Neural progenitor cell (in vitro differentiated cells): ENCODE results near the gene F7. TPM values are rescaled to one million over a fixed set of nuclear protein-coding genes. Genes with fewer than 3 reads are reported as not detected.

Source experiments
- DNase-seq: peaks from one replicate; pipeline ENCODE4 v3.0.0-alpha.2; 2016; ENCODE audit warnings: low spot score
- H2AFZ ChIP-seq: fragments of 200-600 bp; sonication (generic); replicated peaks from 2 replicates; pipeline ENCODE4 v1.6.1; 2016; ENCODE audit warnings: antibody characterized with exemption
- H3F3A ChIP-seq: fragments of 200-600 bp; sonication (generic); 2 replicates; pipeline ENCODE4 v1.6.1; 2016; ENCODE audit warnings: antibody characterized with exemption, low read depth
- H3K27ac ChIP-seq: fragments of 200-600 bp; sonication (generic); 2 replicates; pipeline ENCODE4 v1.5.1; 2016; ENCODE audit warnings: mild to moderate bottlenecking
- H3K27me3 ChIP-seq: fragments of 200-600 bp; sonication (generic); 2 replicates; pipeline ENCODE4 v1.6.1; 2016; ENCODE audit warnings: mild to moderate bottlenecking, moderate library complexity
- H3K36me3 ChIP-seq: fragments of 200-600 bp; sonication (generic); 2 replicates; pipeline ENCODE4 v1.5.1; 2016
- H3K4me1 ChIP-seq: fragments of 200-600 bp; sonication (generic); 2 replicates; pipeline ENCODE4 v1.6.1; 2016; ENCODE audit warnings: mixed run types
- H3K4me2 ChIP-seq: fragments of 200-600 bp; sonication (generic); 2 replicates; pipeline ENCODE4 v1.6.1; 2016
- H3K4me3 ChIP-seq: fragments of 200-600 bp; sonication (generic); 2 replicates; pipeline ENCODE4 v1.5.1; 2016
- H3K79me2 ChIP-seq: fragments of 200-600 bp; sonication (generic); 2 replicates; pipeline ENCODE4 v1.6.1; 2016; ENCODE audit warnings: low read depth
- H3K9ac ChIP-seq: fragments of 200-600 bp; sonication (generic); 2 replicates; pipeline ENCODE4 v1.6.1; 2016
- H3K9me3 ChIP-seq: fragments of 200-600 bp; sonication (generic); 2 replicates; pipeline ENCODE4 v1.5.1; 2016; ENCODE audit warnings: low read depth
- H4K20me1 ChIP-seq: fragments of 200-600 bp; sonication (generic); 2 replicates; pipeline ENCODE4 v1.6.1; 2016; ENCODE audit warnings: low read depth
- H3K27ac Mint-ChIP-seq: 3 replicates; pipeline ENCODE4 v1.8.0; 2021; ENCODE audit warnings: mixed read lengths
- H3K27me3 Mint-ChIP-seq: 2 replicates; pipeline ENCODE4 v1.8.0; 2022; ENCODE audit warnings: low read depth, mild to moderate bottlenecking, inconsistent platforms, moderate library complexity, mixed read lengths; ENCODE audit not compliant: insufficient read depth
- H3K36me3 Mint-ChIP-seq: 3 replicates; pipeline ENCODE4 v1.8.0; 2021; ENCODE audit warnings: mixed read lengths
- H3K4me1 Mint-ChIP-seq: 3 replicates; pipeline ENCODE4 v1.8.0; 2021; ENCODE audit warnings: mixed read lengths
- H3K4me3 Mint-ChIP-seq: 3 replicates; pipeline ENCODE4 v1.8.0; 2021; ENCODE audit warnings: mild to moderate bottlenecking, moderate library complexity, mixed read lengths
- H3K9me3 Mint-ChIP-seq: 3 replicates; pipeline ENCODE4 v1.8.0; 2020; ENCODE audit warnings: mixed read lengths
- EZH2 ChIP-seq: fragments of 200-600 bp; sonication (generic); IDR thresholded peaks from 2 replicates; pipeline ENCODE4 v1.6.1; 2017; ENCODE audit warnings: antibody characterized with exemption, mild to moderate bottlenecking, moderate library complexity
- EZH2phosphoT487 ChIP-seq: fragments of 200-600 bp; sonication (generic); IDR thresholded peaks from 2 replicates; pipeline ENCODE4 v1.6.1; 2017; ENCODE audit warnings: antibody characterized with exemption
- total RNA-seq: library from RNA; depleted of rRNA; stranded (reverse); fragments of >200 nt; gene quantifications from 2 replicates; pipeline ENCODE4 v1.2.3, GENCODE V29; 2015; ENCODE audit warnings: low replicate concordance
- TF ChIP-seq, protein P1 (sequence below): fragments of 200-600 bp; sonication (generic); IDR thresholded peaks from 2 replicates; pipeline ENCODE4 v1.5.1; 2017; ENCODE audit warnings: antibody characterized with exemption, mild to moderate bottlenecking

Gene F7
- total RNA-seq, 1 donor from 2014 or later = not detected

GRCh38 chr13:113119166-113119821 lies 13.7 kb downstream of the F7 start:
- DNase-seq = no peak
- H3K27me3 ChIP-seq = no peaks in the 10 kb centered on the region
- no peaks in the 10 kb centered on the region for H3K36me3 ChIP-seq
- no peak overlapping the region for H3K27ac ChIP-seq
- H3K27ac Mint-ChIP-seq = peak overlapping the region; percentile 44
- no peaks in the 10 kb centered on the region for H3K9me3 ChIP-seq
- H3K4me1 Mint-ChIP-seq = peaks cover 21% of the 10 kb centered on the region
- no peaks in the 10 kb centered on the region for H3K79me2 ChIP-seq
- H3K36me3 Mint-ChIP-seq = no peaks in the 10 kb centered on the region
- peaks cover 9% of the 10 kb centered on the region for H3F3A ChIP-seq
- peaks cover 4% of the 10 kb centered on the region for H3K27me3 Mint-ChIP-seq
- H3K4me1 ChIP-seq = peaks cover 10% of the 10 kb centered on the region
- no peak overlapping the region for H2AFZ ChIP-seq
- no peak overlapping the region for H3K4me2 ChIP-seq
- H3K4me3 ChIP-seq = no peak overlapping the region
- H3K4me3 Mint-ChIP-seq = no peak overlapping the region
- TF ChIP-seq, protein P1, sequence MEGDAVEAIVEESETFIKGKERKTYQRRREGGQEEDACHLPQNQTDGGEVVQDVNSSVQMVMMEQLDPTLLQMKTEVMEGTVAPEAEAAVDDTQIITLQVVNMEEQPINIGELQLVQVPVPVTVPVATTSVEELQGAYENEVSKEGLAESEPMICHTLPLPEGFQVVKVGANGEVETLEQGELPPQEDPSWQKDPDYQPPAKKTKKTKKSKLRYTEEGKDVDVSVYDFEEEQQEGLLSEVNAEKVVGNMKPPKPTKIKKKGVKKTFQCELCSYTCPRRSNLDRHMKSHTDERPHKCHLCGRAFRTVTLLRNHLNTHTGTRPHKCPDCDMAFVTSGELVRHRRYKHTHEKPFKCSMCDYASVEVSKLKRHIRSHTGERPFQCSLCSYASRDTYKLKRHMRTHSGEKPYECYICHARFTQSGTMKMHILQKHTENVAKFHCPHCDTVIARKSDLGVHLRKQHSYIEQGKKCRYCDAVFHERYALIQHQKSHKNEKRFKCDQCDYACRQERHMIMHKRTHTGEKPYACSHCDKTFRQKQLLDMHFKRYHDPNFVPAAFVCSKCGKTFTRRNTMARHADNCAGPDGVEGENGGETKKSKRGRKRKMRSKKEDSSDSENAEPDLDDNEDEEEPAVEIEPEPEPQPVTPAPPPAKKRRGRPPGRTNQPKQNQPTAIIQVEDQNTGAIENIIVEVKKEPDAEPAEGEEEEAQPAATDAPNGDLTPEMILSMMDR = no peak
- TF ChIP-seq EZH2phosphoT487 (no peak), EZH2 (no peak)
- no peaks in the 10 kb centered on the region for H4K20me1 ChIP-seq
- H3K9me3 Mint-ChIP-seq = no peaks in the 10 kb centered on the region
- no peak overlapping the region for H3K9ac ChIP-seq

DNA sequence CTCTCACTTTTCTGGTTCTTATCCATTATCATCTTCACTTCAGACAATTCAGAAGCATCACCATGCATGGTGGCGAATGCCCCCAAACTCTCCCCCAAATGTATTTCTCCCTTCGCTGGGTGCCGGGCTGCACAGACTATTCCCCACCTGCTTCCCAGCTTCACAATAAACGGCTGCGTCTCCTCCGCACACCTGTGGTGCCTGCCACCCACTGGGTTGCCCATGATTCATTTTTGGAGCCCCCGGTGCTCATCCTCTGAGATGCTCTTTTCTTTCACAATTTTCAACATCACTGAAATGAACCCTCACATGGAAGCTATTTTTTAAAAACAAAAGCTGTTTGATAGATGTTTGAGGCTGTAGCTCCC lies 14.2 kb downstream of the F7 start:
- no peaks in the 10 kb centered on the region for H3K27me3 ChIP-seq
- H3K27ac ChIP-seq = no peak overlapping the region
- no peaks in the 10 kb centered on the region for H3K9me3 ChIP-seq
- Mint-ChIP-seq H3K27ac (no peak overlapping the region), H3K4me1 (peaks cover 21% of the 10 kb centered on the region), H3K4me3 (no peak overlapping the region), H3K27me3 (peaks cover 4% of the 10 kb centered on the region), H3K9me3 (no peaks in the 10 kb centered on the region), H3K36me3 (no peaks in the 10 kb centered on the region)
- DNase-seq = no peak
- peaks cover 10% of the 10 kb centered on the region for H3K4me1 ChIP-seq
- no peak overlapping the region for H2AFZ ChIP-seq
- no peak overlapping the region for H3K4me3 ChIP-seq
- no peak overlapping the region for H3K4me2 ChIP-seq
- H3F3A ChIP-seq = peaks cover 9% of the 10 kb centered on the region
- no peak overlapping the region for H3K9ac ChIP-seq
- H3K36me3 ChIP-seq = no peaks in the 10 kb centered on the region
- H3K79me2 ChIP-seq = no peaks in the 10 kb centered on the region
- H4K20me1 ChIP-seq = no peaks in the 10 kb centered on the region
- no peak for TF ChIP-seq EZH2phosphoT487
- TF ChIP-seq EZH2 = no peak

DNA sequence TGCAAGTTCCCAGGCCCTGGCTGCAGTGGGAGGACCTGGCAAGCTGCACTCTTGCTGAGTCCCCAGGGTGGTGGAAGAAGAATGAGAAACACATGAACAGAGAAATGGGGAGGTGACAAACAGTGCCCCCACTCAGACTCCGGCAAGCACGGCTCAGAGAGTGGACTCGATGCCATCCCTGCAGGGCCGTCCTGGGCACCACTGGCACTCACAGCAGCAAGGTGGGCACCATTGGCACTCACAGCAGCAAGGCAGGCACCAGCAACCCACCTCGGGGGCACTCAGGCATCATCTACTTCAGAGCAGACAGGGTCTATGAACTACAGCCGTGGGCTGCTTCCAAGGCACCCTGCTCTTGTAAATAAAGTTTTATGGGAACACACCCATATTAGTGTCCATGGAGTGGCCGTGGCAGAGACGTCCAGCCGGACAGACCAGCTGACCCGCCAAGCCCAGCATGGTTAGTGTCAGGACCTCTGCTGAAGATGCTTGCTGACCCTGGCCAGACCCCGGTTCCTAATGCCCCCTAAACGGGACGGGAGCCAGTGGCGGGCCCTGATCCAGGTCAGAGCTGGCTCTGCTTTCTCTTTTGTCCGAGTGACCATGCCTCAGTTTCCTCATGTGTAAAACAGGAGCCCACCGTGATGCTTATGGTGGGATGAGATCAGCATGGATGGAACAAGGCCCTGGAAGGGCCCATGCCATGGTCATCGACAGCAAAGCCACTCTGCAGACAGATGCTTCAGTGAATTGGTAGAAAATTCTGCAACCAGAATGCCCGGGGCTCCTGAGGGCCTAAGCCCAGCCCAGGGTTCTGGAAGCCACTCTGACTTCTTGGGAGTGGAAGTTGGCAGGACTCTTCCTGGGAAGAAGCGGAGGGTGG lies 14.9 kb downstream of the F7 start:
- no peaks in the 10 kb centered on the region for H3K27me3 ChIP-seq
- H2AFZ ChIP-seq = no peak overlapping the region
- H3K9ac ChIP-seq = no peak overlapping the region
- H3K27ac Mint-ChIP-seq = no peak overlapping the region
- H3K4me3 ChIP-seq = no peak overlapping the region
- H3K36me3 ChIP-seq = no peaks in the 10 kb centered on the region
- H3K79me2 ChIP-seq = no peaks in the 10 kb centered on the region
- peaks cover 9% of the 10 kb centered on the region for H3F3A ChIP-seq
- peaks cover 4% of the 10 kb centered on the region for H3K27me3 Mint-ChIP-seq
- no peaks in the 10 kb centered on the region for H3K9me3 Mint-ChIP-seq
- TF ChIP-seq, protein P1 = no peak
- TF ChIP-seq EZH2phosphoT487 (no peak), EZH2 (no peak)
- H3K4me3 Mint-ChIP-seq = no peak overlapping the region
- H3K36me3 Mint-ChIP-seq = no peaks in the 10 kb centered on the region
- H3K4me1 Mint-ChIP-seq = peaks cover 21% of the 10 kb centered on the region
- no peak for DNase-seq
- H4K20me1 ChIP-seq = no peaks in the 10 kb centered on the region
- no peak overlapping the region for H3K4me2 ChIP-seq
- no peak overlapping the region for H3K27ac ChIP-seq
- no peaks in the 10 kb centered on the region for H3K9me3 ChIP-seq
- H3K4me1 ChIP-seq = peaks cover 10% of the 10 kb centered on the region
